HAP-1 (cell line): ENCODE data around the gene NECAB3.

Source experiments
- DNase-seq, 2 experiments: peaks; one replicate each; pipeline ENCODE4 v3.0.0-alpha.2; 2016 to 2020; ENCODE audit warnings: low spot score in 2 of 2
- H3K27me3 ChIP-seq: fragments of 250-450 bp; sonication (Bioruptor Pico); 2 replicates; pipeline ENCODE4 v1.5.1; 2020; ENCODE audit warnings: low read depth, mild to moderate bottlenecking, moderate library complexity
- H3K36me3 ChIP-seq: fragments of 250-450 bp; sonication (Bioruptor Pico); replicated peaks from 2 replicates; pipeline ENCODE4 v1.5.1; 2020; ENCODE audit warnings: mild to moderate bottlenecking
- H3K4me1 ChIP-seq: fragments of 250-450 bp; sonication (Bioruptor Pico); 2 replicates; pipeline ENCODE4 v1.5.1; 2020; ENCODE audit warnings: mild to moderate bottlenecking
- H3K4me3 ChIP-seq: fragments of 250-450 bp; sonication (Bioruptor Pico); 2 replicates; pipeline ENCODE4 v1.5.1; 2020; ENCODE audit warnings: mild to moderate bottlenecking, moderate library complexity
- H3K9me3 ChIP-seq: fragments of 250-450 bp; sonication (Bioruptor Pico); 2 replicates; pipeline ENCODE4 v1.5.1; 2020; ENCODE audit warnings: mild to moderate bottlenecking, moderate library complexity
- in situ Hi-C: fragments of 300-500 bp; cut with MboI; formaldehyde crosslinking; loops from 3 replicates; pipeline ENCODE4 v1.14.3; 2020; ENCODE audit warnings: low sequenced_read_pairs, inconsistent platforms, mixed read lengths

The NECAB3 gene

GRCh38 chr20:33629533-33629932, 44.7 kb downstream of the NECAB3 start:
- H3K4me3 ChIP-seq = no peak overlapping the region
- H3K36me3 ChIP-seq = no peaks in the 10 kb centered on the region; the same call in 1 of the 2 replicates
- no peaks in the 10 kb centered on the region for H3K9me3 ChIP-seq
- in situ Hi-C loops = no loop called here
- no peaks in the 10 kb centered on the region for H3K27me3 ChIP-seq
- no peak for DNase-seq
- H3K4me1 ChIP-seq = no peaks in the 10 kb centered on the region

- H3K27me3 ChIP-seq = no peaks in the 10 kb centered on the region
- in situ Hi-C loops = no loop called here
- no peaks in the 10 kb centered on the region for H3K4me1 ChIP-seq
- no peaks in the 10 kb centered on the region for H3K9me3 ChIP-seq
- H3K36me3 ChIP-seq = no peaks in the 10 kb centered on the region
- no peak for DNase-seq
- H3K4me3 ChIP-seq = no peak overlapping the region
These were observed 46.5 kb downstream of the NECAB3 start for GRCh38 chr20:33627577-33628216.

GRCh38 chr20:33626190-33626589, 48.0 kb downstream of the NECAB3 start:
- DNase-seq = no peak
- Histone ChIP-seq H3K27me3 (no peaks in the 10 kb centered on the region), H3K4me1 (no peaks in the 10 kb centered on the region), H3K36me3 (no peaks in the 10 kb centered on the region), H3K4me3 (no peak overlapping the region), H3K9me3 (no peaks in the 10 kb centered on the region)
- in situ Hi-C loops = no loop called here

GRCh38 chr20:33624399-33624798, 49.8 kb downstream of the NECAB3 start:
- no peak for DNase-seq
- Histone ChIP-seq H3K27me3 (no peaks in the 10 kb centered on the region), H3K4me3 (no peak overlapping the region), H3K9me3 (no peaks in the 10 kb centered on the region), H3K36me3 (no peaks in the 10 kb centered on the region), H3K4me1 (no peaks in the 10 kb centered on the region)
- in situ Hi-C loops = no loop called here

GRCh38 chr20:33622705-33623365, 51.4 kb downstream of the NECAB3 start:
- H3K36me3 ChIP-seq = no peaks in the 10 kb centered on the region
- in situ Hi-C loops = no loop called here
- DNase-seq = no peak
- H3K9me3 ChIP-seq = no peaks in the 10 kb centered on the region
- H3K4me1 ChIP-seq = no peaks in the 10 kb centered on the region
- no peaks in the 10 kb centered on the region for H3K27me3 ChIP-seq
- H3K4me3 ChIP-seq = no peak overlapping the region

GRCh38 chr20:33621717-33622400, 52.4 kb downstream of the NECAB3 start:
- DNase-seq = no peak
- Histone ChIP-seq H3K9me3 (no peaks in the 10 kb centered on the region), H3K27me3 (no peaks in the 10 kb centered on the region), H3K4me3 (no peak overlapping the region), H3K4me1 (no peaks in the 10 kb centered on the region), H3K36me3 (no peaks in the 10 kb centered on the region)
- in situ Hi-C loops = no loop called here

- H3K9me3 ChIP-seq = no peaks in the 10 kb centered on the region
- H3K4me1 ChIP-seq = peaks cover 9% of the 10 kb centered on the region
- peaks cover 10% of the 10 kb centered on the region for H3K36me3 ChIP-seq
- peak in 1 of 2 experiments; percentile 60 for DNase-seq
- H3K4me3 ChIP-seq = no peak overlapping the region
- no peaks in the 10 kb centered on the region for H3K27me3 ChIP-seq
- in situ Hi-C loops = no loop called here
These were observed 62.2 kb downstream of the NECAB3 start for GRCh38 chr20:33612001-33612400.

- Histone ChIP-seq H3K4me1 (peaks cover 9% of the 10 kb centered on the region), H3K27me3 (no peaks in the 10 kb centered on the region), H3K4me3 (no peak overlapping the region), H3K36me3 (peaks cover 10% of the 10 kb centered on the region), H3K9me3 (no peaks in the 10 kb centered on the region)
- no peak for DNase-seq
- in situ Hi-C loops = no loop called here
These were observed 63.1 kb downstream of the NECAB3 start for GRCh38 chr20:33611106-33611505.

- DNase-seq = no peak
- Histone ChIP-seq H3K4me3 (no peak overlapping the region), H3K36me3 (peaks cover 10% of the 10 kb centered on the region), H3K27me3 (no peaks in the 10 kb centered on the region), H3K9me3 (no peaks in the 10 kb centered on the region), H3K4me1 (peaks cover 9% of the 10 kb centered on the region)
- in situ Hi-C loops = no loop called here
These were observed 64.7 kb downstream of the NECAB3 start for GRCh38 chr20:33609504-33609903.
